ENCODE data around the gene NBPF26.
"Not testable (repeated sequence)": the region's sequence is repeated elsewhere in the genome, so short reads cannot be mapped to it uniquely, and the experiment has no call there.

DNA sequence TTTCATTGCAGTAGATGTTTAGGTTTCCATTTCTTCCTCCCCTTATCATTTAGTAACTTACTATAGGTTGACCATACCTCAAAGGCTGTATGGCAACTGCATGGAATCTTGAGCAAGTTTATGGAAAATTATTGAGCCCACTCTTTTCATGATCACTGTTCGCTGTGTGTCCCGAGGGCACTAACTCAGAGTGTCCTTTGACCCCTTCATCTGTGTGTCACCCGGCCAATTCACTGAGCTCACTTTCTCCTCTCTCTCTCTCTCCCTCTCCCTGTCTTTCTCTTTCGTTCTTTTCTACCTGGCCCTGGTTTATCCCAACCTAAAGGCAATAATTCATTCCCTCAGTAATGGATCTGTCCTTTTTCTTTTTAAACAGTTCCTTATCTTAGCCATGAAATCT lies 101.3 kb downstream of the NBPF26 start:
- TF ChIP-seq, protein P1, sequence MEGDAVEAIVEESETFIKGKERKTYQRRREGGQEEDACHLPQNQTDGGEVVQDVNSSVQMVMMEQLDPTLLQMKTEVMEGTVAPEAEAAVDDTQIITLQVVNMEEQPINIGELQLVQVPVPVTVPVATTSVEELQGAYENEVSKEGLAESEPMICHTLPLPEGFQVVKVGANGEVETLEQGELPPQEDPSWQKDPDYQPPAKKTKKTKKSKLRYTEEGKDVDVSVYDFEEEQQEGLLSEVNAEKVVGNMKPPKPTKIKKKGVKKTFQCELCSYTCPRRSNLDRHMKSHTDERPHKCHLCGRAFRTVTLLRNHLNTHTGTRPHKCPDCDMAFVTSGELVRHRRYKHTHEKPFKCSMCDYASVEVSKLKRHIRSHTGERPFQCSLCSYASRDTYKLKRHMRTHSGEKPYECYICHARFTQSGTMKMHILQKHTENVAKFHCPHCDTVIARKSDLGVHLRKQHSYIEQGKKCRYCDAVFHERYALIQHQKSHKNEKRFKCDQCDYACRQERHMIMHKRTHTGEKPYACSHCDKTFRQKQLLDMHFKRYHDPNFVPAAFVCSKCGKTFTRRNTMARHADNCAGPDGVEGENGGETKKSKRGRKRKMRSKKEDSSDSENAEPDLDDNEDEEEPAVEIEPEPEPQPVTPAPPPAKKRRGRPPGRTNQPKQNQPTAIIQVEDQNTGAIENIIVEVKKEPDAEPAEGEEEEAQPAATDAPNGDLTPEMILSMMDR (IDR thresholded peaks at IDR 0.05): not testable (repeated sequence)
- TF ChIP-seq POLR2AphosphoS5, EP300, POLR2A (IDR thresholded peaks at IDR 0.05): not testable (repeated sequence)

All from gastroesophageal sphincter (tissue), 3 donors.